Measurements from ENCODE around the gene COX5B.
"Not testable (repeated sequence)": the region's sequence is repeated elsewhere in the genome, so short reads cannot be mapped to it uniquely, and the experiment has no call there.

Gene COX5B

GRCh38 chr2:97675430-97676113 is 29.7 kb downstream of the COX5B start:
- no peak for DNase-seq

- no peak for DNase-seq
Observed at GRCh38 chr2:97676620-97677019, 30.8 kb downstream of the COX5B start.

GRCh38 chr2:97677480-97677879 is 31.6 kb downstream of the COX5B start:
- no peak for DNase-seq

GRCh38 chr2:97678298-97678697 is 32.4 kb downstream of the COX5B start:
- DNase-seq, result peak; percentile 17 to 30

- not testable (repeated sequence) for DNase-seq
Observed at GRCh38 chr2:97687235-97687634, 41.4 kb downstream of the COX5B start.

- DNase-seq, result no peak
Observed at GRCh38 chr2:97688062-97688827, 42.4 kb downstream of the COX5B start.

- no peak for DNase-seq
Observed at GRCh38 chr2:97691166-97691565, 45.3 kb downstream of the COX5B start.

- no peak for DNase-seq
Observed at GRCh38 chr2:97693476-97693875, 47.6 kb downstream of the COX5B start.

- no peak for DNase-seq
Observed at GRCh38 chr2:97695744-97696143, 49.9 kb downstream of the COX5B start.

- DNase-seq, result peak; percentile 77 to 78
Observed at GRCh38 chr2:97697252-97698235, 51.7 kb downstream of the COX5B start.
